Small intestine (tissue), 7 donors: ENCODE results near the gene GYS1. TPM values are rescaled to one million over a fixed set of nuclear protein-coding genes. Genes with fewer than 3 reads are reported as not detected.
"Not testable (repeated sequence)": the region's sequence is repeated elsewhere in the genome, so short reads cannot be mapped to it uniquely, and the experiment has no call there.

Experiments used
- DNase-seq, 2 donors: peaks; one replicate each; pipeline versions ENCODE4 v3.0.0 to v3.0.0-alpha.2; 2013
- FAIRE-seq: peaks from 2 replicates; lab custom pipeline; 2012; peaks lifted over from hg19 to GRCh38; lab: Jason Lieb, UNC
- H3K27ac ChIP-seq, 3 donors: one replicate each; pipeline ENCODE4 v1.5.1; 2013; ENCODE audit warnings: low read length in 2 of 3, mild to moderate bottlenecking in 2 of 3, control low read depth in 1 of 3, inconsistent platforms in 1 of 3, low read depth in 1 of 3, moderate library complexity in 1 of 3
- H3K27me3 ChIP-seq, 3 donors: one replicate each; pipeline ENCODE4 v1.6.1; 2013; ENCODE audit warnings: low read length in 3 of 3, inconsistent platforms in 1 of 3; ENCODE audit not compliant: control insufficient read depth in 3 of 3, insufficient read depth in 3 of 3
- H3K36me3 ChIP-seq, 3 donors: one replicate each; pipeline ENCODE4 v1.6.1; 2013; ENCODE audit warnings: low read length in 3 of 3, inconsistent platforms in 1 of 3, low read depth in 1 of 3, mild to moderate bottlenecking in 1 of 3, moderate library complexity in 1 of 3; ENCODE audit not compliant: control insufficient read depth in 3 of 3, insufficient read depth in 2 of 3
- H3K4me1 ChIP-seq, 3 donors: one replicate each; pipeline ENCODE4 v1.6.1; 2013; ENCODE audit warnings: low read length in 2 of 3, inconsistent platforms in 1 of 3, low read depth in 1 of 3, mild to moderate bottlenecking in 1 of 3, moderate library complexity in 1 of 3; ENCODE audit not compliant: control insufficient read depth in 3 of 3, insufficient read depth in 2 of 3
- H3K4me3 ChIP-seq, 3 donors: one replicate each; pipeline ENCODE4 v1.5.1; 2013; ENCODE audit warnings: low read length in 3 of 3, control low read depth in 1 of 3, inconsistent platforms in 1 of 3, low read depth in 1 of 3, mild to moderate bottlenecking in 1 of 3, moderate library complexity in 1 of 3
- H3K9me3 ChIP-seq, 2 donors: one replicate each; pipeline ENCODE4 v1.6.1; 2013; ENCODE audit warnings: low read depth in 1 of 2, low read length in 1 of 2; ENCODE audit not compliant: control insufficient read depth in 2 of 2, insufficient read depth in 1 of 2
- WGBS, 3 donors: extraction: QIAGEN DNeasy Blood & Tissue Kit; methylation state at CpG; one replicate each; pipeline ENCODE4 v1.1.7; 2013; 5-methylcytosine and 5-hydroxymethylcytosine counted together
- polyA plus RNA-seq, 4 donors: library from polyadenylated mRNA; stranded (reverse) in 3 of 4; unstranded in 1 of 4; fragments of 200-250 nt in 3 of 4; fragments of 120-200 nt in 1 of 4; gene quantifications; one replicate each; pipeline versions ENCODE4 v1.2.1 to v1.2.3, GENCODE V29; 2013
- donor health status: healthy with polysubstance abuse.
- donor health status: control.
- donor health status: control.
- donor health status: Bipolar disorder and iron deficiency.
- donor health status: healthy.

GYS1 gene
- polyA plus RNA-seq, 4 donors: 16.2 to 40.0 (median 25.0) TPM

GRCh38 chr19:49020931-49021895 is 28.1 kb upstream of the GYS1 start:
- 15 to 32% (median 17%) methylated on average over 16 of the region's 16 CpGs for WGBS, 3 donors
- Histone ChIP-seq H3K27me3 (peaks cover 0 to 39% (median 0%) of the 10 kb centered on the region in 3 donors), H3K4me3 (no peak overlapping the region), H3K4me1 (peaks cover 0 to 11% (median 4%) of the 10 kb centered on the region in 3 donors), H3K36me3 (peaks cover 0 to 7% (median 0%) of the 10 kb centered on the region in 3 donors), H3K27ac (no peak overlapping the region), H3K9me3 (no peaks in the 10 kb centered on the region)
- FAIRE-seq (no peak), DNase-seq (no peak)

DNA sequence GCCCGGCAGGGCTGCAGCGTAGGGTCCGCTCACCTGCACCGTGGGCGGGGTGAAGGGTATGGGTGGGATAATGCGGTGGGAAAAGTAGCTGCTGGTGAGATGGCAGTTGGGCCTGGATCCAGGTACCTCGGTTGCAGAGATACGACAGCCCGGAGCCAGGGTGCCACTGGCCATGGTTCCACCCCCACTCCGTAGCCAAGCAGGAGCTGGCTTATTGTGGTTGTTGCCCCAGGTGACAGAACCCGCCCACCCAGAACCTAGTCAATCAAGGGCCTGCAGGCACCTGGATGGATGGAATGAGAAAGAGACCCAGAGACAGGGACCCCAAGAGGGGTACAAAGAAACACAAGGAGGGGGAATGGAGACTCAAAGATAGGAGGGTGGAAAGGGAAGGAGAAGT is 27.2 kb upstream of the GYS1 start:
- WGBS, 3 donors: 42 to 76% (median 44%) methylated on average over 11 of the region's 11 CpGs
- Histone ChIP-seq H3K27me3 (peaks cover 0 to 39% (median 0%) of the 10 kb centered on the region in 3 donors), H3K4me1 (peaks cover 0 to 11% (median 4%) of the 10 kb centered on the region in 3 donors), H3K4me3 (no peak overlapping the region), H3K36me3 (peaks cover 0 to 16% (median 3%) of the 10 kb centered on the region in 3 donors), H3K9me3 (no peaks in the 10 kb centered on the region), H3K27ac (no peak overlapping the region)
- FAIRE-seq (no peak), DNase-seq (no peak)

- Histone ChIP-seq H3K27ac (no peak overlapping the region), H3K4me1 (peaks cover 0 to 11% (median 4%) of the 10 kb centered on the region in 3 donors), H3K36me3 (peaks cover 0 to 25% (median 5%) of the 10 kb centered on the region in 3 donors), H3K27me3 (peaks cover 0 to 39% (median 0%) of the 10 kb centered on the region in 3 donors), H3K4me3 (peak overlapping the region in 2 of 3 donors; percentile 19 to 55), H3K9me3 (no peaks in the 10 kb centered on the region)
- FAIRE-seq: no peak
- peak; percentile 61 to 81 for DNase-seq
- 5 to 17% (median 10%) methylated on average over 41 of the region's 41 CpGs for WGBS, 3 donors
Measured at GRCh38 chr19:49019242-49019932, 26.3 kb upstream of the GYS1 start.

- H3K9me3 ChIP-seq, H3K27ac ChIP-seq, FAIRE-seq: not testable (repeated sequence)
- WGBS, 3 donors: 1 to 4% (median 3%) methylated on average over 43 to 50 of the region's 50 CpGs
- DNase-seq: peak; percentile 40 to 41
- Histone ChIP-seq H3K27me3 (peaks cover 0 to 39% (median 0%) of the 10 kb centered on the region in 3 donors), H3K4me1 (peaks cover 0 to 11% (median 4%) of the 10 kb centered on the region in 3 donors), H3K36me3 (peaks cover 0 to 33% (median 5%) of the 10 kb centered on the region in 3 donors), H3K4me3 (peak overlapping the region in 2 of 3 donors; percentile 18 to 55)
Measured at GRCh38 chr19:49018388-49019241, 25.5 kb upstream of the GYS1 start.

GRCh38 chr19:49017666-49018351 is 24.7 kb upstream of the GYS1 start:
- Histone ChIP-seq H3K4me3 (peak overlapping the region; percentile 22 to 55 (median 39)), H3K9me3 (no peaks in the 10 kb centered on the region), H3K27me3 (peaks cover 0 to 39% (median 0%) of the 10 kb centered on the region in 3 donors), H3K27ac (peak overlapping the region in 1 of 3 donors; percentile 27), H3K4me1 (peaks cover 0 to 11% (median 4%) of the 10 kb centered on the region in 3 donors), H3K36me3 (peaks cover 0 to 37% (median 5%) of the 10 kb centered on the region in 3 donors)
- FAIRE-seq (no peak), DNase-seq (peak; percentile 77 to 80)
- 0 to 1% (median 0%) methylated on average over 50 to 62 of the region's 62 CpGs for WGBS, 3 donors

GRCh38 chr19:49017041-49017665 is 24.0 kb upstream of the GYS1 start, which contains the start of gene LHB:
TSS of gene LHB (minus strand) at chr19:49017091. CDS start at chr19:49017081, 10 bp downstream.
- peaks cover 0 to 11% (median 4%) of the 10 kb centered on the region in 3 donors for H3K4me1 ChIP-seq
- H3K27ac ChIP-seq: peak within 1 kb of the TSS in 2 of 3 donors; percentile 16 to 27
- no peak for FAIRE-seq
- peaks cover 0 to 38% (median 0%) of the 10 kb centered on the region in 3 donors for H3K27me3 ChIP-seq
- peak within 1 kb of the TSS; percentile 22 to 55 (median 39) for H3K4me3 ChIP-seq
- no peak for DNase-seq
- 60 to 72% (median 65%) methylated on average over 17 of the region's 17 CpGs for WGBS, 3 donors
- H3K9me3 ChIP-seq: no peaks in the 10 kb centered on the region
- peaks cover 0 to 43% (median 5%) of the 10 kb centered on the region in 3 donors for H3K36me3 ChIP-seq
